Measurements from ENCODE around the gene RAB40C.

DNA sequence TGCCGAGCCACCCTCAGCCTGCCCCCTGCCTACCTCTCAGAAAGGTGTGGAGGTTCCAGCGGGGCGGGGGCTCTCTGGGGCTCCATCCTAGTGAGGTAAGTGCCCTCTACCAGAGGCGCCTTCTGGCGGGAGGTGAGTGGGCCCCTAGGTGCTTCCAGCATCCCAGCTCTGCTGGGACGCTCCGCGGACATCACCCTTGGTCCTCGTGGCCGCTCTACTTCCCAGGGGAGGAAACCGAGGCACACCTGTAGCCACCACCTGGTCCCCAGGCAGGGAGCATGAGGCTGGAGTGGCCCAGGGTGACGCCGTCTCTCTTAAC, 53.1 kb downstream of the RAB40C start:
- TF ChIP-seq CTCF (IDR thresholded peaks at IDR 0.05) (no peak), POLR2A (IDR thresholded peaks at IDR 0.05; ENCODE audit: low read length) (no peak), PBX3 (IDR thresholded peaks at IDR 0.05) (no peak)
- TF ChIP-seq, protein P1, sequence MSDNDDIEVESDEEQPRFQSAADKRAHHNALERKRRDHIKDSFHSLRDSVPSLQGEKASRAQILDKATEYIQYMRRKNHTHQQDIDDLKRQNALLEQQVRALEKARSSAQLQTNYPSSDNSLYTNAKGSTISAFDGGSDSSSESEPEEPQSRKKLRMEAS (IDR thresholded peaks at IDR 0.05) = no peak

All from A549 (cell line).